ENCODE data around the gene RALGAPA1.

DNA sequence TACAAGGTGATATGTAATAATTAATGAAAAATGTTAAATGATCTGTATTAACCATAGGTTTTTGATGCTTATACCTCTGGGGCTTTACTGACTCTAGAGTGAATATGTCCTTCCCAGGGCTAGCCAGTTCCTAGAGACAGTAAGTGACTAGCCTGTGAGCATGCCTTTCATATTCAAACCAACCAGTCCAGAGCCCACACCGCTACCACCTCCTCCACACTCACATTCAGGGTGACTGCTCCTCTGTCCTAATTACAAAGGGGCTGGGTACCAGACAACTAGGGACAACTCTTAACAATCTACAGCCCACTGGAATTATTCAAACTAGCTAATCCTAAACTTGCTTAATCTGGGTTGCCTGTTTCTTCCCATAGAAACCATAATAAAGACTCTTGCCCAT is 49.0 kb downstream of the RALGAPA1 start:
- TF ChIP-seq, protein P1, sequence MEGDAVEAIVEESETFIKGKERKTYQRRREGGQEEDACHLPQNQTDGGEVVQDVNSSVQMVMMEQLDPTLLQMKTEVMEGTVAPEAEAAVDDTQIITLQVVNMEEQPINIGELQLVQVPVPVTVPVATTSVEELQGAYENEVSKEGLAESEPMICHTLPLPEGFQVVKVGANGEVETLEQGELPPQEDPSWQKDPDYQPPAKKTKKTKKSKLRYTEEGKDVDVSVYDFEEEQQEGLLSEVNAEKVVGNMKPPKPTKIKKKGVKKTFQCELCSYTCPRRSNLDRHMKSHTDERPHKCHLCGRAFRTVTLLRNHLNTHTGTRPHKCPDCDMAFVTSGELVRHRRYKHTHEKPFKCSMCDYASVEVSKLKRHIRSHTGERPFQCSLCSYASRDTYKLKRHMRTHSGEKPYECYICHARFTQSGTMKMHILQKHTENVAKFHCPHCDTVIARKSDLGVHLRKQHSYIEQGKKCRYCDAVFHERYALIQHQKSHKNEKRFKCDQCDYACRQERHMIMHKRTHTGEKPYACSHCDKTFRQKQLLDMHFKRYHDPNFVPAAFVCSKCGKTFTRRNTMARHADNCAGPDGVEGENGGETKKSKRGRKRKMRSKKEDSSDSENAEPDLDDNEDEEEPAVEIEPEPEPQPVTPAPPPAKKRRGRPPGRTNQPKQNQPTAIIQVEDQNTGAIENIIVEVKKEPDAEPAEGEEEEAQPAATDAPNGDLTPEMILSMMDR (conservative IDR thresholded peaks at IDR 0.05) = no peak
- no peak for TF ChIP-seq EZH2 (IDR thresholded peaks at IDR 0.05; ENCODE audit: low read depth)

Data from PC-9 (cell line).